Measurements from ENCODE around the gene PTGDS. TPM values are rescaled to one million over a fixed set of nuclear protein-coding genes. Genes with fewer than 3 reads are reported as not detected.

Gene PTGDS
- total and polyA plus RNA-seq, 10 of the 15 experiments (the other 5 are each of a cell fraction or from before 2014, with no cell fraction given): not detected

DNA sequence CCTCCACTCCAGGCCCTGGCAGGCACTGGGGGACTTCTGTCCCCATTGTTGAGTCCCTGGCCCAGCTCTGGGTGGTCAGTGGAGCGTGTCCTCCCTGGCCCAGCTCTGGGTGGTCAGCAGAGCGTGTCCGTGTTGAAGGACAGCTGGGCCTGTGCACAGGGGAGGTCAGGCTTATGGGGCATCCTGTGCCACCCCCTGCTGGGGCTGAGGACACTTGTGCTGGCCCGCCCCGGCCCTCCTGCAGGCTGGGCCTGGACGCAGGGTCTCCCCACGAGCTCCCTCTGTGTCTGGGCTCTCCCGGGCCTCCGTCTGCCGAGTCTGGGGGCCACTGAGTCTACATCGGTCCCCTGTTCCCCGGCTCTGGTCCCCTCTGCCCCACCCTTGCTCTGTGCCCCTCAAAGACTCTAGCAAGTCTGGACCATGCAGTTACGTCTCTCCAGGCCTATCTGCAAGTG is 30.5 kb downstream of the PTGDS start:
- no peaks in the 10 kb centered on the region for H3K27me3 ChIP-seq (replicated peaks in 1 of 2; ENCODE audit: control insufficient read depth in 2 of 2, insufficient read depth in 2 of 2, low read length in 1 of 2)
- intact Hi-C loops (cut with micrococcal nuclease; ENCODE audit: unreplicated experiment): no loop called here
- no peak overlapping the region for H3K9ac ChIP-seq (ENCODE audit: control insufficient read depth, insufficient read depth, low read length)
- H3K79me2 ChIP-seq (ENCODE audit: control insufficient read depth, insufficient read depth, low read length): no peaks in the 10 kb centered on the region
- peaks cover 2% of the 10 kb centered on the region; the same call in 2 of the 3 replicates for H3K9me3 ChIP-seq (replicated peaks; ENCODE audit: control insufficient read depth, insufficient read depth, low read length)
- H3K4me2 ChIP-seq (ENCODE audit: control insufficient read depth, insufficient read depth): no peak overlapping the region
- POLR2A ChIA-PET: no interaction called here
- no peaks in the 10 kb centered on the region for H3K4me1 ChIP-seq (ENCODE audit: control insufficient read depth, insufficient read depth, low read length)
- RAD21 ChIA-PET (ENCODE audit: unreplicated experiment): no interaction called here
- peak; percentile 64; the same call in 1 of the 2 replicates for TF ChIP-seq PAX5 (IDR thresholded peaks at IDR 0.05; ENCODE audit: borderline replicate concordance, low read depth, low read length)
- TF ChIP-seq POLR2AphosphoS5 (IDR thresholded peaks at IDR 0.05; ENCODE audit: low read length): no peak
- ATAC-seq (no peak), DNase-seq (ENCODE audit: low read depth, low spot score) (no peak), FAIRE-seq (no peak)
- H3K4me3 ChIP-seq: no peak overlapping the region
- no peak overlapping the region for H3K27ac ChIP-seq (ENCODE audit: control insufficient read depth, insufficient read depth)
- SMC1A ChIA-PET (ENCODE audit: uncharacterized antibody, unreplicated experiment): no interaction called here
- H4K20me1 ChIP-seq (ENCODE audit: control insufficient read depth, insufficient read depth): no peaks in the 10 kb centered on the region
- H3K36me3 ChIP-seq (ENCODE audit: control insufficient read depth in 2 of 2, insufficient read depth in 2 of 2, low read length in 1 of 2): no peaks in the 10 kb centered on the region
- CTCF ChIA-PET: no interaction called here
- H2AFZ ChIP-seq (ENCODE audit: control insufficient read depth, low read depth, low read length): no peak overlapping the region
- no TSS peak for BruUV-seq (replicated peaks)
- in situ Hi-C loops (cut with MboI): no loop called here
- 29% methylated on average over 13 of the region's 13 CpGs for WGBS (ENCODE audit: insufficient coverage, insufficient replicate concordance, low lambda C conversion rate, missing lambda C conversion rate)

DNA sequence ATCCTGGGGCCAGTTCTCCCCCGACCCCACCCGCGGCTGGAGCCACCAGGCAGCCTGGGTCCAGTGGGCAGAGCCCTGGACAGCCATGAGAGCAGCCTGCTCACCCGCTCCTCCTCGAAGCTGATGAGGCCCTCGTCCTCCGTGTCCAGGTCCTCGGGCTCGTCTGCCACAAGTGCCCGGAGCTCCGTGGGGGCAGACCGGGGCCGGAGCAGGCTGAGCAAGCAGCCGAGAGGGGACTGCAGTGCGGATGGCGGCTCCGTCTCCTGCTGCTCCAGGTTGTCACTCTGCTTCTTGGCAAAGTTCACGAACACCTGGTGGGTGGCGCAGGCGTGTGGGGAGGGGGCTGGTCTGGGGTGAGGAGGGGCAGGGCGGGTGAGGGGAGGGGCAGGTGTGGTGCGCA is 31.0 kb downstream of the PTGDS start:
- SMC1A ChIA-PET (ENCODE audit: uncharacterized antibody, unreplicated experiment): no interaction called here

More for the DNA sequence above, 31.0 kb downstream of the PTGDS start:
- peaks cover 2% of the 10 kb centered on the region; the same call in 2 of the 3 replicates for H3K9me3 ChIP-seq (replicated peaks; ENCODE audit: control insufficient read depth, insufficient read depth, low read length)
- H3K79me2 ChIP-seq (ENCODE audit: control insufficient read depth, insufficient read depth, low read length): no peaks in the 10 kb centered on the region
- BruUV-seq (replicated peaks): no TSS peak
- no peaks in the 10 kb centered on the region for H3K27me3 ChIP-seq (replicated peaks in 1 of 2; ENCODE audit: control insufficient read depth in 2 of 2, insufficient read depth in 2 of 2, low read length in 1 of 2)
- intact Hi-C loops (cut with micrococcal nuclease; ENCODE audit: unreplicated experiment): no loop called here
- DNase-seq (ENCODE audit: low read depth, low spot score) (no peak), FAIRE-seq (no peak), ATAC-seq (no peak)
- ChIA-PET CTCF (no interaction called here), RAD21 (ENCODE audit: unreplicated experiment) (no interaction called here), POLR2A (no interaction called here)
- H3K4me1 ChIP-seq (ENCODE audit: control insufficient read depth, insufficient read depth, low read length): no peaks in the 10 kb centered on the region
- no peak overlapping the region for H3K4me3 ChIP-seq
- no peak overlapping the region for H3K27ac ChIP-seq (ENCODE audit: control insufficient read depth, insufficient read depth)
- no peak overlapping the region for H3K9ac ChIP-seq (ENCODE audit: control insufficient read depth, insufficient read depth, low read length)
- no peaks in the 10 kb centered on the region for H3K36me3 ChIP-seq (ENCODE audit: control insufficient read depth in 2 of 2, insufficient read depth in 2 of 2, low read length in 1 of 2)
- no peaks in the 10 kb centered on the region for H4K20me1 ChIP-seq (ENCODE audit: control insufficient read depth, insufficient read depth)
- H3K4me2 ChIP-seq (ENCODE audit: control insufficient read depth, insufficient read depth): no peak overlapping the region
- TF ChIP-seq NFIC (IDR thresholded peaks at IDR 0.05; ENCODE audit: low read depth, low read length) (no peak), BCL3 (IDR thresholded peaks at IDR 0.05; ENCODE audit: borderline replicate concordance, insufficient read depth, low read depth, low read length, poor library complexity, severe bottlenecking) (no peak), HDGF (IDR thresholded peaks at IDR 0.05) (no peak)
- no peak overlapping the region for H2AFZ ChIP-seq (ENCODE audit: control insufficient read depth, low read depth, low read length)
- WGBS (ENCODE audit: insufficient coverage, insufficient replicate concordance, low lambda C conversion rate, missing lambda C conversion rate): 43% methylated on average over 16 of the region's 22 CpGs
- in situ Hi-C loops (cut with MboI): no loop called here
